ENCODE measurements around the gene S100A16. TPM values are rescaled to one million over a fixed set of nuclear protein-coding genes. Genes with fewer than 3 reads are reported as not detected.

S100A16 gene
- total and polyA plus RNA-seq, 12 donors = 28.8 to 176 (median 43.5) TPM

DNA sequence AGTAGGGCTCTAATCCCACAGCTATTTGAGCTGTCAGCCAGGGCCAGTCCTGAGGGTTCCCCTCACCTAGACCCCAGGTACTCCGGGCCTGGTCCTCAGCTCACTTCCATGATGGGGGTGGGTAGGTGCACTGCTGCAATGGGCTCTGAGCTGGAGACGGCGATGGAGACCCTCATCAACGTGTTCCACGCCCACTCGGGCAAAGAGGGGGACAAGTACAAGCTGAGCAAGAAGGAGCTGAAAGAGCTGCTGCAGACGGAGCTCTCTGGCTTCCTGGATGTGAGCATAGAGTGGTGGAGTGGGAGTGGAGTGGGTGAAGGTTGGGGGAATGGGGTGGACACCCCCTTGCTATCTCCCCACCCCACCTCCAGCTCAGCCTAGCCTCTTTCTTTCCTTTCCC, 17.4 kb upstream of the S100A16 start:
- intact Hi-C loops (cut with DNase I) = loop anchor here in 1 of 10 donors (5.0 kb wide), 1 partner anchor 37 kb away; no protein-coding TSS in a partner anchor
- Histone ChIP-seq H3K9me3 (no peaks in the 10 kb centered on the region), H3K36me3 (peaks cover 0 to 6% (median 0%) of the 10 kb centered on the region in 9 donors), H3K27ac (peak overlapping the region; percentile 38 to 98 (median 90)), H3K4me3 (peak overlapping the region in 8 of 10 donors; percentile 13 to 71 (median 58)), H3K4me1 (peaks cover 20 to 82% (median 57%) of the 10 kb centered on the region in 9 donors), H3K27me3 (no peaks in the 10 kb centered on the region)
- WGBS, 2 donors = 76 to 81% methylated on average over 7 of the region's 7 CpGs
- ATAC-seq (no peak), DNase-seq (no peak)
- TF ChIP-seq, protein P1, sequence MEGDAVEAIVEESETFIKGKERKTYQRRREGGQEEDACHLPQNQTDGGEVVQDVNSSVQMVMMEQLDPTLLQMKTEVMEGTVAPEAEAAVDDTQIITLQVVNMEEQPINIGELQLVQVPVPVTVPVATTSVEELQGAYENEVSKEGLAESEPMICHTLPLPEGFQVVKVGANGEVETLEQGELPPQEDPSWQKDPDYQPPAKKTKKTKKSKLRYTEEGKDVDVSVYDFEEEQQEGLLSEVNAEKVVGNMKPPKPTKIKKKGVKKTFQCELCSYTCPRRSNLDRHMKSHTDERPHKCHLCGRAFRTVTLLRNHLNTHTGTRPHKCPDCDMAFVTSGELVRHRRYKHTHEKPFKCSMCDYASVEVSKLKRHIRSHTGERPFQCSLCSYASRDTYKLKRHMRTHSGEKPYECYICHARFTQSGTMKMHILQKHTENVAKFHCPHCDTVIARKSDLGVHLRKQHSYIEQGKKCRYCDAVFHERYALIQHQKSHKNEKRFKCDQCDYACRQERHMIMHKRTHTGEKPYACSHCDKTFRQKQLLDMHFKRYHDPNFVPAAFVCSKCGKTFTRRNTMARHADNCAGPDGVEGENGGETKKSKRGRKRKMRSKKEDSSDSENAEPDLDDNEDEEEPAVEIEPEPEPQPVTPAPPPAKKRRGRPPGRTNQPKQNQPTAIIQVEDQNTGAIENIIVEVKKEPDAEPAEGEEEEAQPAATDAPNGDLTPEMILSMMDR (IDR thresholded peaks at IDR 0.05) = no peak

DNA sequence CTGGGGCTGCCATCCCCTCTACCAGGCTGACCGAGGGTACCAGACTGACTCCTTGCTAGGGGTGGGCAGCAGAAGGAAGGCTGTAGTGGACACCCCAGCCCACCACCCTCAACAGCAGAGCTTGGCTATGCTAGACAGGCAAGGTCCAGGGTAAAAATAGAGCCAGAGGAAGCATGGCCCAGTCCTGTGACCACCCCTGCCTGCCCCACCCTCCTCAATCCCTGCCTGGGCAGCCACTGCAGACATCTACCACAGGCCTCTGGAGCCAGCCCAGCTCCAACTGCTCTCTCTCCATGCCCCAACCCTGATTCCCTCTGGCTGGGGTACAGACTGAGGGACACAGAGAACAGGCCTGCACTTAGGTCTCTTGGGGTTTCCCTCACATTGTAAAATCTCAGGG, 17.0 kb upstream of the S100A16 start:
- Histone ChIP-seq H3K9me3 (no peaks in the 10 kb centered on the region), H3K4me1 (peaks cover 20 to 82% (median 54%) of the 10 kb centered on the region in 9 donors), H3K4me3 (peak overlapping the region in 9 of 10 donors; percentile 19 to 71 (median 58)), H3K27ac (peak overlapping the region; percentile 51 to 98 (median 90)), H3K36me3 (peaks cover 0 to 9% (median 0%) of the 10 kb centered on the region in 9 donors), H3K27me3 (no peaks in the 10 kb centered on the region)
- ATAC-seq (peak in 7 of 8 donors; percentile 19 to 52 (median 31)), DNase-seq (peak; percentile 67 to 80)
- WGBS, 2 donors = 53 to 72% methylated on average over 1 of the region's 1 CpG
- intact Hi-C loops (cut with DNase I) = loop anchor here in 2 of 10 donors (5.0 kb wide), 2 partner anchors 37 to 42 kb away; partner anchors contain the start of gene ILF2 (in 1 of the 2)
- TF ChIP-seq, protein P1 (IDR thresholded peaks at IDR 0.05) = no peak

DNA sequence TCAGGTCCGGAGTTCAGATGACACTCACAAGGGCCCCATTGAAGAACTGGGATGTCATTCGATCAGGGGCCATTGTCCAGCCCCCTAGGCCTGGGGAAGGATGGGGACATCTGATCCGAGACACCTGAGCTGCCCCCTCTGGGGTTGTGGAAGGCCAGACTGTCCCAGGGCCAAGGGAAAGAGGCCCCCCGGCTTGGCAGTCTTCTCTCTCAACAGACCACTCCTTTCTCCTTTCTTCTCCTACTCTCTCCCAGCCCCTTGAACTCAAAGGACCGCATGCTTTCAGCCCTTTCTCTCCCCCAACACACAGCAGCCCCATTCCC, 16.4 kb upstream of the S100A16 start:
- 62 to 68% methylated on average over 5 of the region's 5 CpGs for WGBS, 2 donors
- peak overlapping the region; percentile 51 to 98 (median 90) for H3K27ac ChIP-seq
- intact Hi-C loops (cut with DNase I) = loop anchor here in 1 of 10 donors (5.0 kb wide), 1 partner anchor 43 kb away; the partner anchor contains the start of gene ILF2
- no peak for DNase-seq
- peaks cover 0 to 15% (median 0%) of the 10 kb centered on the region in 9 donors for H3K36me3 ChIP-seq
- peaks cover 19 to 85% (median 59%) of the 10 kb centered on the region in 9 donors for H3K4me1 ChIP-seq
- ATAC-seq = no peak
- no peaks in the 10 kb centered on the region for H3K9me3 ChIP-seq
- H3K4me3 ChIP-seq = peak overlapping the region in 9 of 10 donors; percentile 19 to 71 (median 58)
- no peaks in the 10 kb centered on the region for H3K27me3 ChIP-seq
- TF ChIP-seq, protein P1 (IDR thresholded peaks at IDR 0.05) = no peak

DNA sequence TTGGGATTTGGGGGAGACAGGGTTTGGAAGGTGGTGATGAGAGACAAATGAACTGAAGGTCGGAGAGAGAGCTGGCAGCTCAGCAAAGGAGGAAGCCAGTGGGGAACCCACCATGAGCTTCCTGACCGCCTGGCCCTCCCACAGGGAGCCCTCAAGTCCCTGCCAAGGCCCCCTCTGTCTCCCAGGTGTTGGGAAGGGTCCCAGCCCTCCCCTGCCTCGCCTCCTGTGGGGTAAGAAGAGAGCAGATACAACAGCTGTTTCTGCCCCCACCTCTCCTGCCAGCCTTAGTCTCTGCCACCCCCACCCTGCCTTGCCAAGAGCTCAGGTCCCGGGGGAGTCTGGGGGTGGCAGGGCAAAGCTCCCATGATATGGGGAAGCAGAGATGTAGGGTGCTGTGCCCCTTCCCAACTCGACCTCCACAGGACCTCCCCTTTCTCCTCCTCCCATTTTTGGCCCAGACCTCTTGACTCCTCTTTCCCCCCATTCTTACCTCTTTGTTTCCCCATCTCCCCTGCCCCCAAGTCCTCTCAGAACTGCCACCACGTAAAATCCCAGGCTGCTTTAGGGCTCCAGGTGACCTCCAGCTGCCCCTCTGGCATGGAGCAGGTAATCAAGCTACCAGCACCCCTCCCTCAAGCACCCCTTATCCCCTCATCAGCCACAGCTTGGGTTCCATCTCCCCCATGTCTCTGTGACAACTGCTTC, 15.9 kb upstream of the S100A16 start:
- intact Hi-C loops (cut with DNase I) = loop anchor here in 1 of 10 donors (5.0 kb wide), 1 partner anchor 44 kb away; the partner anchor contains the start of gene ILF2

More for the DNA sequence above, 15.9 kb upstream of the S100A16 start:
- Histone ChIP-seq H3K27me3 (no peaks in the 10 kb centered on the region), H3K4me1 (peaks cover 19 to 90% (median 64%) of the 10 kb centered on the region in 9 donors), H3K36me3 (peaks cover 0 to 21% (median 0%) of the 10 kb centered on the region in 9 donors), H3K4me3 (peak overlapping the region; percentile 12 to 71 (median 52)), H3K27ac (peak overlapping the region; percentile 51 to 98 (median 90)), H3K9me3 (no peaks in the 10 kb centered on the region)
- DNase-seq (no peak), ATAC-seq (peak in 1 of 8 donors; percentile 1)
- TF ChIP-seq, protein P1 (IDR thresholded peaks at IDR 0.05) = no peak
- WGBS, 2 donors = 70 to 86% methylated on average over 6 of the region's 6 CpGs
